SK-N-MC (cell line): ENCODE measurements around the gene NSA2.

Source experiments
- DNase-seq: peaks from one replicate; pipeline ENCODE4 v3.0.0-alpha.2; 2011; ENCODE audit warnings: low read depth, low spot score
- H3K27ac ChIP-seq: fragments of 200-600 bp; sonication (generic); 2 replicates; pipeline ENCODE4 v1.5.1; 2016; ENCODE audit warnings: mixed run types
- H3K36me3 ChIP-seq: fragments of 200-600 bp; sonication (generic); 2 replicates; pipeline ENCODE4 v1.6.1; 2017; ENCODE audit warnings: antibody characterized with exemption, low read length, mixed read lengths; ENCODE audit not compliant: insufficient read depth
- H3K4me3 ChIP-seq: fragments of 200-600 bp; sonication (generic); 2 replicates; pipeline ENCODE4 v1.5.1; 2016
- H3K9ac ChIP-seq: fragments of 200-600 bp; sonication (generic); 2 replicates; pipeline ENCODE4 v1.8.0; 2017; ENCODE audit warnings: mixed run types, mixed read lengths; ENCODE audit not compliant: insufficient read length
- H3K9me3 ChIP-seq: fragments of 200-600 bp; sonication (generic); 2 replicates; pipeline ENCODE4 v1.6.1; 2017; ENCODE audit warnings: low read depth, mild to moderate bottlenecking, antibody characterized with exemption, low read length, moderate library complexity, mixed read lengths
- EZH2 ChIP-seq: fragments of 200-600 bp; sonication (generic); IDR thresholded peaks from one replicate; pipeline ENCODE4 v1.6.1; 2017; ENCODE audit warnings: antibody characterized with exemption
- FOXP2 ChIP-seq: optimal IDR thresholded peaks from 2 replicates; pipeline ENCODE3; 2011; ENCODE audit warnings: mild to moderate bottlenecking, moderate library complexity; ENCODE audit not compliant: insufficient read depth; ENCODE audit errors: extremely low read length, control extremely low read depth
- POLR2AphosphoS5 ChIP-seq: IDR thresholded peaks from 2 replicates; pipeline ENCODE4 v1.6.1; 2012; ENCODE audit warnings: mild to moderate bottlenecking, low read depth, low read length, borderline replicate concordance

NSA2 gene

DNA sequence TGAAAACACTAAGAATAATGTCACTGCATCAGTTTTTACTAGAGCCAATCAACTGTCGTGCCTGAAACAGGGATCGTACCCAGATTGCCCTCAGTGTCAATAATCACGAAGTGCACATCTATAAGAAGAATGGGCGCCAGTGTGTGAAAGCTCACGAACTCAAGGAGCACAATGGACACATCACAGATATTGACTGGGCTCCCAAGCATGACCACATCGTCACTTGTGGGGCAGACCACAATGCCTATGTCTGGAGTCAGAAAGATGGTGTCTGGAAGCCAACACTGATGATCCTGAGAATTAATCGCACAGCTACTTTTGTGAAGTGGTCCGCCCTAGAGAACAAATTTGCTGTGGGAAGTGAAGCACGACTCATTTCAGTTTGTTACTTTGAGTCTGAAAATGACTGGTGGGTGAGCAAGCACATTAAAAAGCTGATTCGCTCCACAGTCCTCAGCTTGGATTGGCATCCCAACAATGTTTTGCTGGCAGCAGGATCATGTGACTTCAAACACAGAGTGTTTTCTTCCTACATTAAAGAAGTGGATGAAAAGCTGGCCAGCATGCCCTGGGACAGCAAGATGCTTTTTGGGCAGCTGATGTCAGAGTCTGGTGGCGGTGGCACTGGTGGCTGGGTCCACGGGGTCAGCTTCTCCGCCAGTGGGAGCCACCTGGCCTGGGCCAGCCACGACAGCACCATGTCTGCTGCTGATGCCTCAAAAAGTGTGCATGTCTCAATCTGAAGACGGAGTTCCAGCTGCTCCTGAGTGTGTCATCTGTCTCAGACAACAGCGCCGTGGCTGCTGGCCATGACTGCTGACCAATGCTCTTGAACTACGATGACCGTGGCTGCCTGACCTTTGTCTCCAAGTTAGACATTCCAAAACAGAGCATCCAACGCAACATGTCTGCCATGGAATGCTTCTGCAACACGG is 32.2 kb downstream of the NSA2 start:
- no peak for DNase-seq
- no peaks in the 10 kb centered on the region for H3K9me3 ChIP-seq
- no peak for TF ChIP-seq FOXP2
- TF ChIP-seq EZH2: no peak
- TF ChIP-seq POLR2AphosphoS5: no peak
- no peak overlapping the region for H3K27ac ChIP-seq
- H3K9ac ChIP-seq: no peak overlapping the region
- peaks cover 7% of the 10 kb centered on the region; the same call in 1 of the 2 replicates for H3K36me3 ChIP-seq
- H3K4me3 ChIP-seq: no peak overlapping the region

DNA sequence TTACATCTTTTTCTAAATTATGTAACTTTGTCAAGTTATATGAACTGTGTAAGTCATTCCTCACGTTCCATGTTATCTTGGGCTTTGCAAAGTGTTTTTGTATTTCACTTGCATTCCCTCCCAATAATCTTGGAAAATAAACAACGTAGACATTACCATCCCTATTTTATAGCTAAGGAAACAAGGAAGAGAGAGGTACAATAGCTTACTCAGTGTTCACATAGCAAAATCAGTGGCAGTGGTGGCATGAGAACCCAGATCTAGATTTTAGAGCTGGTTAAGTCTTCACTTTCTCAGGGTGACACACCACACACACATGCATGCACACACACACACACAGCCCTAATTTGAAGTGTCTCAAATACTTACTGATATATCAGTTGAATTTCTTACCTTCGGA is 34.1 kb downstream of the NSA2 start:
- DNase-seq: no peak
- Histone ChIP-seq H3K27ac (no peak overlapping the region), H3K4me3 (no peak overlapping the region), H3K9ac (no peak overlapping the region), H3K9me3 (no peaks in the 10 kb centered on the region), H3K36me3 (peaks cover 7% of the 10 kb centered on the region; the same call in 1 of the 2 replicates)
- TF ChIP-seq EZH2 (no peak), POLR2AphosphoS5 (no peak)

DNA sequence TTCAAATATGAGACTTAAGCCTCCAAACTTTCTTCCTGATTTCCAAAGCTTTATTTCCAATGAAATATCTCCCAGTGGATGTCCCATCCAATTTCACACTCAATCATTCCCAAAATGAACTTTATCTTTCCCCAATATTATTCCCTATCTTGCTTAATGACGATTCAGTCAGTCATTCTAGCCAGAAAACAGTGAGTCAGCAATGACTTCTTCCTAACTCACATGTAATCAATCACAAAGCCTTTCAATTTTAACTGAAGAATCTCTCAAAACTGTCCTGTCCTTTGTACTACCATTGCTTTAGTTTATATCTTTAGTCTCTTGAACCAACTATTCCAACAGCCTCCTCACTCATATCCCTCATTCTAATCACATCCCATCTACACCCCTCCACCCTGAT is 34.9 kb downstream of the NSA2 start:
- DNase-seq: no peak
- TF ChIP-seq POLR2AphosphoS5: no peak
- TF ChIP-seq EZH2: no peak
- TF ChIP-seq FOXP2: no peak
- peaks cover 7% of the 10 kb centered on the region; the same call in 1 of the 2 replicates for H3K36me3 ChIP-seq

DNA sequence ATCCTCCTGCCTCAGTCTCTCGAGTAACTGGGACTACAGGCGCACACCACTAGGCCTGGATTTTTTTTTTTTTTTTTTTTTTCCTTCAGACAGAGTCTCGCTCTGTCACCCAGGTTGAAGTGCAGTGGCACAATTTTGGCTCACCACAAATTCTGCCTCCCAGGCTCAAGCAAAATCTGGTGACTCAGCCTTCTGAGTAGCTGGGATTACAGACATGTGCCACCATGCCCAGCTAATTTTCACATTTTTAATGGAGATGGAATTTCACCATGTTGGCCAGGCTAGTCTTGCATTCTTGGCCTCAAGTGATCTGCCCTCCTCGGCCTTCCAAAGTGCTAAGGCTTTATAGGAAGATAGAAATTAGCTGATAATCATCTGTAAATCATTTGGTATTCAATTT is 43.9 kb downstream of the NSA2 start:
- Histone ChIP-seq H3K9ac (no peak overlapping the region), H3K36me3 (0 out of 2 replicates have a peak, but pooled peaks cover 3% of the 10 kb centered on the region), H3K27ac (no peak overlapping the region), H3K4me3 (no peak overlapping the region), H3K9me3 (no peaks in the 10 kb centered on the region)
- DNase-seq: no peak
- no peak for TF ChIP-seq EZH2
- TF ChIP-seq POLR2AphosphoS5: no peak
- TF ChIP-seq FOXP2: no peak

More for the DNA sequence above, 34.9 kb downstream of the NSA2 start:
- H3K9me3 ChIP-seq: no peaks in the 10 kb centered on the region
- no peak overlapping the region for H3K4me3 ChIP-seq
- no peak overlapping the region for H3K9ac ChIP-seq
- H3K27ac ChIP-seq: no peak overlapping the region

DNA sequence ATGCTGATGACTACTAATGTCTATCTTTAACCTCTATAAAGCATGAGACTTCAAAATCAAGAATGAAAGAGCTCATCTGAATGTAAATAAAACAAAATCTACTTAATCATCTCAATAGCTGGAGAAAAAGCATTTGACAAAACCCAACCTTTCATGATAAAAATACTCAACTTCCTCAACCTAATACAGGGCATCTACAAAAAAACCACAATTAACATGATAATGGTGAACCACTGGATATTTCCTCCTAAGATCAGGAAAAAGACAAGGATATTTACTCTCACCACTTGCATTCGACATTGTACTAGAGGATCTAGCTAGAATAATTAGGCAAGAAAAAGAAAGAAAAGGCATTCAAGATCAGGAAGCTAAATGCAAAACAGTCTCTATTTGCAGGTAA is 49.8 kb downstream of the NSA2 start:
- DNase-seq: peak; percentile 6
- H3K9me3 ChIP-seq: no peaks in the 10 kb centered on the region
- H3K36me3 ChIP-seq: 0 out of 2 replicates have a peak, but pooled peaks cover 3% of the 10 kb centered on the region
- TF ChIP-seq FOXP2: no peak
- no peak for TF ChIP-seq EZH2
- no peak for TF ChIP-seq POLR2AphosphoS5
- no peak overlapping the region for H3K27ac ChIP-seq
- H3K4me3 ChIP-seq: no peak overlapping the region
- no peak overlapping the region for H3K9ac ChIP-seq

DNA sequence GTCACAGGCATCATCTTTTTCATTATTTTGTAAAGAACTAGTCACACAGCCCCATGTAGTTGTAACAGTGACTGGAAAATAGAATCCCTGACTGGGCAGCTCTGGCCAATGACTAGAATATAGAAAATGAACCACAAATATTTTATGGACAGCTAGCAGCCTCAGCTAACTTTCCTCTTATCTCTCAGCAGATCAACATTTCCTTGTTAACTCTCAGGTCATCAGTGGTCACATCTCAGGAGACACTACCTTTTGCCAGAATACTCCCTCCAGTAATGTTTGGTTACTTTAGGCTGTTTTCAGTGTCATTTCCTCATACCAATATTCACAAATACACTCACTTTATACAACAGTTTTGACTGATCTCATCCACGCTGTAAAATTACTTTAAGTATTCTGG is 55.2 kb downstream of the NSA2 start:
- Histone ChIP-seq H3K27ac (no peak overlapping the region), H3K36me3 (no peaks in the 10 kb centered on the region), H3K9ac (no peak overlapping the region), H3K4me3 (no peak overlapping the region), H3K9me3 (no peaks in the 10 kb centered on the region)
- DNase-seq: no peak
- TF ChIP-seq FOXP2 (no peak), EZH2 (no peak), POLR2AphosphoS5 (no peak)

DNA sequence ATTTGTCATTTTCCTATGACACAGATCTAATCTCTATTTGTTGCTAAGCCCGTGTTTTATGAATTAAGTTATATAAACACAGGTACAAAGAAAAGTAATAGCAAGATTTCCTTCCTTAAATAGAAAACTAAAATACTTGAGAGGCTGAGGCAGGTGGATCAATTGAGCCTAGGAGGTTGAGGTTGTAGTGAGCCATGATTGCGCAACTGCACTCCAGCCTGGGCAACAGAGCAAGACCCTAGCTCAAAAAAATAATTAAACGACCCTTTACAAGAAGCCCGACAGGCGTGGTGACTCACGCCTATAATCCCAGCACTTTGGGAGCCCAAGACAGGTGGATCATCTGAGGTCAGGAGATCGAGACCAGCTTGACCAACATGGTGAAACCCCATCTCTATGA is 62.4 kb downstream of the NSA2 start:
- H3K9ac ChIP-seq: no peak overlapping the region

More for the DNA sequence above, 62.4 kb downstream of the NSA2 start:
- H3K27ac ChIP-seq: no peak overlapping the region
- H3K9me3 ChIP-seq: no peaks in the 10 kb centered on the region
- no peaks in the 10 kb centered on the region for H3K36me3 ChIP-seq
- no peak overlapping the region for H3K4me3 ChIP-seq
- no peak for TF ChIP-seq EZH2
- DNase-seq: no peak
